Ishikawa (cell line): ENCODE measurements around the gene PRKN.

ENCODE experiments used
- CEBPB ChIP-seq: IDR thresholded peaks from 2 replicates; pipeline ENCODE4 v1.6.1; 2012
- CREB1 ChIP-seq: IDR thresholded peaks from 2 replicates; pipeline ENCODE4 v1.6.1; 2012; ENCODE audit warnings: low read depth
- EGR1 ChIP-seq: IDR thresholded peaks from 2 replicates; pipeline ENCODE4 v1.6.1; 2012
- EP300 ChIP-seq: IDR thresholded peaks from 2 replicates; pipeline ENCODE4 v1.6.1; 2012; ENCODE audit warnings: borderline replicate concordance
- FOXM1 ChIP-seq: IDR thresholded peaks from 2 replicates; pipeline ENCODE4 v1.6.1; 2012; ENCODE audit warnings: low read depth, borderline replicate concordance
- NFIC ChIP-seq: IDR thresholded peaks from 2 replicates; pipeline ENCODE4 v1.6.1; 2012
- RAD21 ChIP-seq: IDR thresholded peaks from 2 replicates; pipeline ENCODE4 v1.6.1; 2012; ENCODE audit warnings: low read depth
- TAF1 ChIP-seq: IDR thresholded peaks from 2 replicates; pipeline ENCODE4 v1.6.1; 2012; ENCODE audit warnings: low read depth, mild to moderate bottlenecking
- TCF12 ChIP-seq: IDR thresholded peaks from 2 replicates; pipeline ENCODE4 v1.6.1; 2012; ENCODE audit warnings: low read depth
- TEAD4 ChIP-seq: IDR thresholded peaks from 2 replicates; pipeline ENCODE4 v1.6.1; 2012
- YY1 ChIP-seq: IDR thresholded peaks from 2 replicates; pipeline ENCODE4 v1.6.1; 2012; ENCODE audit warnings: low read depth
- ZBTB7A ChIP-seq: IDR thresholded peaks from 2 replicates; pipeline ENCODE4 v1.6.1; 2012; ENCODE audit warnings: low read depth
- TF ChIP-seq, protein P1 (sequence below): IDR thresholded peaks from 2 replicates; pipeline ENCODE4 v1.6.1; 2012
- TF ChIP-seq, protein P2 (sequence below): IDR thresholded peaks from 2 replicates; pipeline ENCODE4 v1.6.1; 2012; ENCODE audit warnings: low read depth, mild to moderate bottlenecking
- TF ChIP-seq, protein P3 (sequence below): IDR thresholded peaks from 2 replicates; pipeline ENCODE4 v1.6.1; 2012

PRKN gene

DNA sequence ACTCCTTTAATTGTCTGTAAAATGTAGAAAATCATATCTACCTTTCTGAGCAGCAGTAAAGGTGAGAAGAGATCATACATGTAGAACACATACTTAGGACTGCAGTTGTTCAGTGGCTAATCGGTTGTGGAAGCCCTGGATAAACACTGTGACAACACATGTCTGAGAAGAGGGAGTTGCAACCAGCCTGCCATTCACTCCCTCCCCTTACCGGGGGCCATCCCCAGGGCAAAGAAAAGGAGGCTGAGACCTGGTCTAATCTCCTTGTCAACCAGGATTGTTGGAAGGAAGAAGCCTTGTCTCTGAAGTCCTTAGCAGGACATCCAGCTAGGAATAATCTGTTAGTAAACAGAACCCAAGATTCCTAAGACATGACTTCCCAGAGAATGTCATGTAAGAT, 991.2 kb downstream of the PRKN start:
- no peak for TF ChIP-seq CREB1
- TF ChIP-seq EGR1, result no peak

DNA sequence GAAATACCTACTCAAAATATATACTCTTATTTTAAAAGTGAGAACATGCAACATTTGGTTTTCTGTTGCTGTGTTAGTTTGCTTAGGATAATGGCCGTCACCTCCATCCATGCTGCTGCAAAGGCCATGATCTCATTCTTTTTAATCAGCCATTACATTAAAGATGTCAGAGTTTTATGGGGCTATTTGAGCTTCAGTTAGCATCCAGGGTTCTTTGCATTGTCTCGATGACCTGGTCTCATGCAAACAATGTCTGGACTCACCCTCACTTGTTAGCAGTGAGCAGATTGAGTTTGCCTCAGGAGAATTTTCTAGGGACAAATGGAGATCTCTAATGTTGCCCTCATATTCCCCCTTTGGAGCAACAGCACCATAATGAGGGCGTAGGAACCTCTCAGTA, 995.0 kb downstream of the PRKN start:
- TF ChIP-seq YY1 (no peak), CREB1 (no peak)

DNA sequence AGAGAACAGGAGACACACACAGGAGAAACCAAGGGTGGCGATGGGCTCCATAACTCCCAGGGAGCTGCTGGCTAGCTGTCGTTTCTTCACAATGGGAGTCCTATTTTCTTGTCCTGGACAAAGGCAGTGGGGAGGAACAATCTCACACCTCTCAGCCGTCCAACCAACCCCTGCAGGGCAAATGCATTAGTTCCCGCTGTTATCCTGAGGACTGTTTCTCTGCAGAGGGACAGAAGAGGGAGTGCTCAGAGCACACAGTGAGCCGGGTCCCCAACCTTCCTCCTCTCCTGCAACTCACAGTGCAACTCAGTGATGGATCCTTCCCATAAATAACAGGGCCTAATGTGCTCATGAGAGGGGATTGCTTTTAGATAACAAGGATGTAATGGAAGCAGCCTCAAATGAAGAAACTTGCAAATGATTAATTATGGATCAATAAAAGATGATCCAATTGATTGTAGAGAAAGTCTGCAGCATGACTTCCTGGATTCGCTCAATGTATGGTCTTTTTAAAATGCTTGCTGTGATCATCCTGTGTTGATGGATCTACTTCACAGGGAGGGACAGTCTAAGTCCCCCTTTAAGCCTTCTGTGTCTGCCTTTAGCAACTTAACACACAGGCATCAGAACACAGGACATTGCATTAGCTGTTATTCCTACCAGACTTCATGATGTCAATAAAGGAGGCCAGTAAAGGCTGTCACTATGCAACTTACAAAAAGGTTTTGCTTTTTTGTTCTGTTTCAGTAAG, 1000.3 kb downstream of the PRKN start:
- TF ChIP-seq EGR1 (no peak), RAD21 (no peak)
- TF ChIP-seq, protein P1, sequence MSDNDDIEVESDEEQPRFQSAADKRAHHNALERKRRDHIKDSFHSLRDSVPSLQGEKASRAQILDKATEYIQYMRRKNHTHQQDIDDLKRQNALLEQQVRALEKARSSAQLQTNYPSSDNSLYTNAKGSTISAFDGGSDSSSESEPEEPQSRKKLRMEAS, result no peak

DNA sequence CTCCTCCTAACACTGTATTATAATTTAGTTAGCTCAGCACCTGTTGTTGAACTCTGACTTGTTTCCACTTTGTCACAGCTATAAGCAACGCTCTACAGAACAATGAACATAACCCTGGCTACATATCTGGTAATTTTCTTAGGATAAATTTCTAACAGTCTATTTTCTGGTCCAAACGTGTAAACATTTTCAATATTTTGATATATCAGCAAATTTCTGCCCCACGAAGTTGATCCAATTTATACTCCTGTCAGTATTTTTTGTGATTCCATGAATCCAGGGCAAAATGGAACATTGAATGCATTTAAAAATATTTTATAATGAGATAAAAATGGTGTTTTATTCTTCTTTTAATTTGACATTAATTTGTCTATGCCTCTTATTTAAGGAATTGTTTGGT, 1005.2 kb downstream of the PRKN start:
- TF ChIP-seq YY1 (no peak), RAD21 (no peak), TAF1 (no peak), NFIC (no peak), TEAD4 (no peak), CEBPB (no peak), TCF12 (no peak), FOXM1 (no peak), EP300 (no peak), ZBTB7A (no peak), EGR1 (no peak)
- TF ChIP-seq, protein P1, result no peak

DNA sequence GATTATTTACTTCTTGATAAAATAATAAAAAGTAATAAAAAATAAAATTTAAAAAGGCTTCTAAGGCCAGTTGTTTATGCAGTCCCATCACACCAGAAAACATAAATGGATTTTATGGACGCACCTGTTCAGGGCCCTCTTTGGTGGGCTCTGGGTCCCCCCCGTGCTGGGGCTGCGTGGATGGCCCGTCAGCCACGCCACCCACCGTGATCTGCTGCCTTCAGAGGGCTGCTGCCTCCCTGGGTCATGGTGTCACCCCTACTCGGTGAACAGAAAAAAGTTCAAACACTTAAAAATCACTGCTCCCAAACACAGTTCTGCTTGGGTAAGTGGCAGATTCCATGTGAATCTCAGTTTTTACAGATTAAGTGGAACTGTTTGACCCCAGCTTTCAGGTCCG, 1006.1 kb downstream of the PRKN start:
- no peak for TF ChIP-seq RAD21
- TF ChIP-seq TAF1, result no peak
- no peak for TF ChIP-seq FOXM1
- TF ChIP-seq EP300, result no peak
- no peak for TF ChIP-seq EGR1
- TF ChIP-seq NFIC, result no peak
- no peak for TF ChIP-seq CEBPB
- TF ChIP-seq CREB1, result no peak
- TF ChIP-seq, protein P1, result no peak
- no peak for TF ChIP-seq TCF12
- TF ChIP-seq, protein P2, sequence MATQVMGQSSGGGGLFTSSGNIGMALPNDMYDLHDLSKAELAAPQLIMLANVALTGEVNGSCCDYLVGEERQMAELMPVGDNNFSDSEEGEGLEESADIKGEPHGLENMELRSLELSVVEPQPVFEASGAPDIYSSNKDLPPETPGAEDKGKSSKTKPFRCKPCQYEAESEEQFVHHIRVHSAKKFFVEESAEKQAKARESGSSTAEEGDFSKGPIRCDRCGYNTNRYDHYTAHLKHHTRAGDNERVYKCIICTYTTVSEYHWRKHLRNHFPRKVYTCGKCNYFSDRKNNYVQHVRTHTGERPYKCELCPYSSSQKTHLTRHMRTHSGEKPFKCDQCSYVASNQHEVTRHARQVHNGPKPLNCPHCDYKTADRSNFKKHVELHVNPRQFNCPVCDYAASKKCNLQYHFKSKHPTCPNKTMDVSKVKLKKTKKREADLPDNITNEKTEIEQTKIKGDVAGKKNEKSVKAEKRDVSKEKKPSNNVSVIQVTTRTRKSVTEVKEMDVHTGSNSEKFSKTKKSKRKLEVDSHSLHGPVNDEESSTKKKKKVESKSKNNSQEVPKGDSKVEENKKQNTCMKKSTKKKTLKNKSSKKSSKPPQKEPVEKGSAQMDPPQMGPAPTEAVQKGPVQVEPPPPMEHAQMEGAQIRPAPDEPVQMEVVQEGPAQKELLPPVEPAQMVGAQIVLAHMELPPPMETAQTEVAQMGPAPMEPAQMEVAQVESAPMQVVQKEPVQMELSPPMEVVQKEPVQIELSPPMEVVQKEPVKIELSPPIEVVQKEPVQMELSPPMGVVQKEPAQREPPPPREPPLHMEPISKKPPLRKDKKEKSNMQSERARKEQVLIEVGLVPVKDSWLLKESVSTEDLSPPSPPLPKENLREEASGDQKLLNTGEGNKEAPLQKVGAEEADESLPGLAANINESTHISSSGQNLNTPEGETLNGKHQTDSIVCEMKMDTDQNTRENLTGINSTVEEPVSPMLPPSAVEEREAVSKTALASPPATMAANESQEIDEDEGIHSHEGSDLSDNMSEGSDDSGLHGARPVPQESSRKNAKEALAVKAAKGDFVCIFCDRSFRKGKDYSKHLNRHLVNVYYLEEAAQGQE, result no peak
- TF ChIP-seq ZBTB7A, result no peak
- no peak for TF ChIP-seq TEAD4
- no peak for TF ChIP-seq YY1
- TF ChIP-seq, protein P3, sequence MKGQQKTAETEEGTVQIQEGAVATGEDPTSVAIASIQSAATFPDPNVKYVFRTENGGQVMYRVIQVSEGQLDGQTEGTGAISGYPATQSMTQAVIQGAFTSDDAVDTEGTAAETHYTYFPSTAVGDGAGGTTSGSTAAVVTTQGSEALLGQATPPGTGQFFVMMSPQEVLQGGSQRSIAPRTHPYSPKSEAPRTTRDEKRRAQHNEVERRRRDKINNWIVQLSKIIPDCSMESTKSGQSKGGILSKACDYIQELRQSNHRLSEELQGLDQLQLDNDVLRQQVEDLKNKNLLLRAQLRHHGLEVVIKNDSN, result no peak

DNA sequence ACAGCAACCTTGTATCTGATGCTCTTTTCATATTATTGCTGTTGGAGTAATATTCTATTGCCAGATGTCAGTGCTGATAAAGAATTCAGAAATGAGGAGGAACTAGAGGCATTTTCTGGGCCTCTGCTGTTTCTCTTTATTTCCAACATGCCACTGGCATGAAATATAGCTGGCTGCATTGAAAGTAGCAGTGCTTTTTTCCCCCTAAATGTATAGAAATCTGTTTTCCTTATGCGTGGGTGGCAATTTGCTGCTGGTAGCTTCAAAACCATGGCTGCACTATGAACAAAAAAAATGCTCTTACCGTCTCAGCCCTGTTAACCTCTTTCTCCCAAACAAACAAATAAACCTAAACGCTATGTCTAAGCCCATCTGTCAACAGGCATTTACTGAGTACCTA, 1011.4 kb downstream of the PRKN start:
- TF ChIP-seq CEBPB, result no peak
- TF ChIP-seq CREB1, result no peak
- no peak for TF ChIP-seq EP300
- TF ChIP-seq TAF1, result no peak
- TF ChIP-seq, protein P1, result no peak
- no peak for TF ChIP-seq TEAD4
- no peak for TF ChIP-seq TCF12
- no peak for TF ChIP-seq ZBTB7A
- no peak for TF ChIP-seq YY1
- no peak for TF ChIP-seq FOXM1

DNA sequence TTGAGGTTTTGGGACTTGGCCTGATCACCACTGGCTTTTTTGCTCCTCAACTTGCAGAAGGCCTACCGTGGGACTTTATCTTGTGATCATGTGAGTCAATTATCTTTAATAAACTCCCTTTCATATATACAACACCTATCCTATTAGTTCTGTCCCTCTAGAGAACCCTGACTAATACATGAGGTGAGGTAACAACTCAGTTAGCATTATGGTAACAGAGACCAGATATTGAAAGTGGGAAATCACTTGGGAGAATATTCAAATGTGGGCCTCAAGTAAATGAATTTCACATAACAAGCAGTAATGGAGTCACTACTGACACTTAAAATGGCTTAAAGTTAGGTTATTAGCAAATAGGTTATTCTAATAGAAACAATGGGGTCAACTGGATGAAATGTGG, 1015.6 kb downstream of the PRKN start:
- TF ChIP-seq FOXM1, result no peak
- TF ChIP-seq EGR1, result no peak
- no peak for TF ChIP-seq CEBPB
- TF ChIP-seq RAD21, result no peak
- no peak for TF ChIP-seq TCF12
- TF ChIP-seq, protein P2, result no peak
- TF ChIP-seq NFIC, result no peak
